ENCODE results near the gene SIRT3. TPM values are rescaled to one million over a fixed set of nuclear protein-coding genes. Genes with fewer than 3 reads are reported as not detected.

SIRT3 gene
- total RNA-seq, 1 experiment from 2014 or later, result 13.9 TPM

DNA sequence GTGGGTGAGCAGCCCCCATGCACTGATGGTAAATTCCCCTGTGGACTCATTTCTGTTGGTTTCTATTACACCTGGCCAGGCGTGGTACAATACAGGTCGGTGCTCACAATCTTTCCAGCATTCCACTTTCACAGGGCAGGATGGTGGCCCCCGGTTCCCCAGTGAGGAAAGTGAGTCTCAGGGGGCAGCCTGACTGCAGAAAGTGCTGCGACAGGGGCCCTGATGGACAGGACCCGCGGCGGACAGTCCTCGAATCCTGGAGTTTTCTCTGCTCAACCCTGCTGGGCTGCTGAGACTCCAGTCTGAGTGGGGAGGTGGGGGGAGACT, 49.7 kb upstream of the SIRT3 start:
- no peak overlapping the region for H3K4ac ChIP-seq (ENCODE audit: low read depth, low read length)
- H3T11ph ChIP-seq (ENCODE audit: low read length), result no peak overlapping the region
- no peak overlapping the region for H2BK20ac ChIP-seq (ENCODE audit: low read depth, low read length, poor library complexity, severe bottlenecking)
- DNase-seq, result no peak
- no peak overlapping the region for H4K8ac ChIP-seq (replicated peaks; ENCODE audit: insufficient read length, low read depth, low read length)
- H3K14ac ChIP-seq (ENCODE audit: insufficient read depth, low read length), result no peak overlapping the region
- WGBS (ENCODE audit: extremely low coverage, insufficient read length, low lambda C conversion rate), result no CpG with 5 or more reads among the region's 8 CpGs
- H2BK5ac ChIP-seq (ENCODE audit: insufficient read length, low read length), result no peak overlapping the region
- H3K9ac ChIP-seq (ENCODE audit: extremely low read depth, insufficient read length, low read length), result no peak overlapping the region
- H3K23me2 ChIP-seq (ENCODE audit: insufficient read length, low read depth, low read length, poor library complexity, severe bottlenecking), result peaks cover 9% of the 10 kb centered on the region
- no peak overlapping the region for H3K4me3 Mint-ChIP-seq
- no peak overlapping the region for H4K91ac ChIP-seq (ENCODE audit: insufficient read length, low read depth, low read length)
- no peak overlapping the region for H2AK5ac ChIP-seq (ENCODE audit: insufficient read length, low read length)
- no peak overlapping the region for H2BK12ac ChIP-seq (ENCODE audit: insufficient read length, low read depth, low read length)
- no peaks in the 10 kb centered on the region for H3K9me3 ChIP-seq (ENCODE audit: control insufficient read depth, low read depth, low read length)
- H3K23ac ChIP-seq (ENCODE audit: insufficient read length, low read depth, low read length), result no peak overlapping the region
- peaks cover 0 to 2% of the 10 kb centered on the region in 2 experiments; a peak in 1 of 5 replicates for H3K9me3 Mint-ChIP-seq
- H3K27me3 Mint-ChIP-seq (ENCODE audit: low read depth), result peaks cover 13% of the 10 kb centered on the region
- no peaks in the 10 kb centered on the region for H3K79me2 ChIP-seq (ENCODE audit: insufficient read depth, low read length)
- no peak overlapping the region for H4K5ac ChIP-seq (ENCODE audit: insufficient read length, low read depth, low read length)
- no peak overlapping the region for H2AFZ ChIP-seq (ENCODE audit: low read length)
- no peak overlapping the region for H3K18ac ChIP-seq (ENCODE audit: insufficient read length, low read depth, low read length)
- no peak overlapping the region for H2BK15ac ChIP-seq (ENCODE audit: low read depth, low read length)
- no peaks in the 10 kb centered on the region for H4K20me1 ChIP-seq (ENCODE audit: control insufficient read depth, insufficient read depth, insufficient read length)
- H3K27me3 ChIP-seq (ENCODE audit: insufficient read depth, low read length), result peaks cover 7% of the 10 kb centered on the region; the same call in 1 of the 2 replicates
- no peaks in the 10 kb centered on the region for H3K4me1 ChIP-seq (ENCODE audit: insufficient read depth, low read length)
- H2BK120ac ChIP-seq (ENCODE audit: low read depth, low read length, poor library complexity, severe bottlenecking), result no peak overlapping the region
- no peaks in the 10 kb centered on the region for H3K79me1 ChIP-seq (ENCODE audit: insufficient read depth, low read depth, low read length, poor library complexity, severe bottlenecking)
- TF ChIP-seq, protein P1, sequence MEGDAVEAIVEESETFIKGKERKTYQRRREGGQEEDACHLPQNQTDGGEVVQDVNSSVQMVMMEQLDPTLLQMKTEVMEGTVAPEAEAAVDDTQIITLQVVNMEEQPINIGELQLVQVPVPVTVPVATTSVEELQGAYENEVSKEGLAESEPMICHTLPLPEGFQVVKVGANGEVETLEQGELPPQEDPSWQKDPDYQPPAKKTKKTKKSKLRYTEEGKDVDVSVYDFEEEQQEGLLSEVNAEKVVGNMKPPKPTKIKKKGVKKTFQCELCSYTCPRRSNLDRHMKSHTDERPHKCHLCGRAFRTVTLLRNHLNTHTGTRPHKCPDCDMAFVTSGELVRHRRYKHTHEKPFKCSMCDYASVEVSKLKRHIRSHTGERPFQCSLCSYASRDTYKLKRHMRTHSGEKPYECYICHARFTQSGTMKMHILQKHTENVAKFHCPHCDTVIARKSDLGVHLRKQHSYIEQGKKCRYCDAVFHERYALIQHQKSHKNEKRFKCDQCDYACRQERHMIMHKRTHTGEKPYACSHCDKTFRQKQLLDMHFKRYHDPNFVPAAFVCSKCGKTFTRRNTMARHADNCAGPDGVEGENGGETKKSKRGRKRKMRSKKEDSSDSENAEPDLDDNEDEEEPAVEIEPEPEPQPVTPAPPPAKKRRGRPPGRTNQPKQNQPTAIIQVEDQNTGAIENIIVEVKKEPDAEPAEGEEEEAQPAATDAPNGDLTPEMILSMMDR (conservative IDR thresholded peaks at IDR 0.05), result no peak
- peaks cover 31 to 43% of the 10 kb centered on the region in 2 experiments for H3K4me1 Mint-ChIP-seq
- no peak overlapping the region for H3K56ac ChIP-seq (ENCODE audit: insufficient read length, low read depth, low read length)
- H3K27ac Mint-ChIP-seq, result no peak overlapping the region
- peaks cover under 1 to 3% (median under 1%) of the 10 kb centered on the region in 3 experiments; a peak in 6 of 7 replicates for H3K36me3 Mint-ChIP-seq (ENCODE audit: insufficient read depth in 1 of 3, low read depth in 3 of 3)
- H3K4me2 ChIP-seq (ENCODE audit: insufficient read depth, insufficient read length, low read length), result no peak overlapping the region
- H3K27ac ChIP-seq (ENCODE audit: insufficient read length, low read depth, low read length), result no peak overlapping the region

All from H9 (cell line).